K562 (cell line): ENCODE measurements around the gene VPS26A. TPM values are rescaled to one million over a fixed set of nuclear protein-coding genes. Genes with fewer than 3 reads are reported as not detected.

Source experiments
- AFF1 ChIP-seq, 2 experiments: fragments of 450-650 bp; IDR thresholded peaks; 2 replicates each; pipeline ENCODE4 v1.6.1; 2018; ENCODE audit warnings: mild to moderate bottlenecking in 2 of 2, low read depth in 1 of 2; ENCODE audit not compliant: partially characterized antibody in 2 of 2
- C11orf30 ChIP-seq: fragments of 450-650 bp; IDR thresholded peaks from 2 replicates; pipeline ENCODE4 v1.6.1; 2016; ENCODE audit warnings: low read depth, mild to moderate bottlenecking
- CHD1 ChIP-seq: fragments of 200-600 bp; sonication (generic); IDR thresholded peaks from one replicate; pipeline ENCODE4 v1.6.1; 2012; ENCODE audit warnings: mild to moderate bottlenecking, moderate library complexity, low read length, inconsistent platforms
- CLOCK ChIP-seq: fragments of 250-450 bp; sonication (Bioruptor Pico); IDR thresholded peaks from 2 replicates; pipeline ENCODE4 v1.4.0; 2020; ENCODE audit warnings: mild to moderate bottlenecking, moderate library complexity, borderline replicate concordance
- ELF4 ChIP-seq: fragments of 450-650 bp; formaldehyde crosslinking; IDR thresholded peaks from 2 replicates; pipeline ENCODE4 v1.4.0; 2022; ENCODE audit warnings: missing genetic modification characterization
- ETS2 ChIP-seq: IDR thresholded peaks from 2 replicates; pipeline ENCODE4 v1.6.1; 2016; ENCODE audit warnings: borderline replicate concordance, missing genetic modification characterization, mild to moderate bottlenecking, moderate library complexity, missing compliant biosample characterization; ENCODE audit not compliant: poor library complexity, severe bottlenecking
- MED1 ChIP-seq: sonication (generic); formaldehyde crosslinking; IDR thresholded peaks from 2 replicates; pipeline ENCODE4 v1.8.1; 2023; ENCODE audit warnings: missing genetic modification reagents, borderline replicate concordance
- POLR3A ChIP-seq: IDR thresholded peaks from 2 replicates; pipeline ENCODE4 v1.6.1; 2011; ENCODE audit warnings: borderline replicate concordance, mild to moderate bottlenecking, moderate library complexity; ENCODE audit not compliant: insufficient read length, insufficient read depth; ENCODE audit errors: extremely low read depth
- RBFOX2 ChIP-seq: fragments of 200-400 bp; formaldehyde crosslinking; IDR thresholded peaks from 2 replicates; pipeline ENCODE4 v1.6.1; 2017; ENCODE audit warnings: low read depth, mild to moderate bottlenecking, low read length, moderate library complexity
- RHOXF2B ChIP-seq: fragments of 250-450 bp; sonication (Bioruptor Pico); conservative IDR thresholded peaks from 2 replicates; pipeline ENCODE4 v1.5.1; 2021
- SNAPC5 ChIP-seq: fragments of 250-450 bp; sonication (Bioruptor Pico); IDR thresholded peaks from 2 replicates; pipeline ENCODE4 v1.8.0; 2021; ENCODE audit warnings: moderate library complexity, mild to moderate bottlenecking, inconsistent platforms
- STAT6 ChIP-seq: sonication (generic); formaldehyde crosslinking; IDR thresholded peaks from 2 replicates; pipeline ENCODE4 v1.8.1; 2023; ENCODE audit warnings: mild to moderate bottlenecking, missing genetic modification reagents
- TAF7 ChIP-seq: fragments of 450-650 bp; IDR thresholded peaks from 2 replicates; pipeline ENCODE4 v1.6.1; 2016; ENCODE audit warnings: missing genetic modification characterization, missing compliant biosample characterization
- TCF3 ChIP-seq: sonication (generic); formaldehyde crosslinking; IDR thresholded peaks from 2 replicates; pipeline ENCODE4 v1.4.0; 2020; ENCODE audit warnings: mild to moderate bottlenecking, missing genetic modification reagents
- TCF7 ChIP-seq: sonication (generic); IDR thresholded peaks from 2 replicates; pipeline ENCODE4 v1.6.1; 2016; ENCODE audit warnings: antibody characterized with exemption, borderline replicate concordance
- XRCC3 ChIP-seq: fragments of 450-650 bp; IDR thresholded peaks from 2 replicates; pipeline ENCODE4 v1.6.1; 2017; ENCODE audit warnings: mild to moderate bottlenecking, moderate library complexity
- ZBED1 ChIP-seq: IDR thresholded peaks from 2 replicates; pipeline ENCODE4 v1.6.1; 2014
- ZNF668 ChIP-seq: fragments of 250-450 bp; sonication (Bioruptor Pico); IDR thresholded peaks from 2 replicates; pipeline ENCODE4 v1.8.0; 2022; ENCODE audit warnings: mild to moderate bottlenecking, inconsistent platforms
- polyA plus RNA-seq, 8 experiments: library from polyadenylated mRNA; depleted of rRNA in 4 of 8; stranded (reverse) in 5 of 8; unstranded in 3 of 8; fragments of >200 nt; fragmentation: Nextera tagmentation in 2 of 8; fragmentation: Illumina TruSeq in 1 of 8; extraction: Ambion mirVana in 2 of 8; extraction: Trizol in 1 of 8; gene quantifications; 2 replicates each; pipeline versions ENCODE4 v1.2.1 to v1.2.3, GENCODE V29; 2011 to 2014; ENCODE audit warnings: inconsistent platforms in 1 of 8, missing spikeins in 1 of 8
- total RNA-seq, 7 experiments: library from RNA; depleted of rRNA in 6 of 7; stranded (reverse); fragments of >200 nt in 6 of 7; fragmentation: Illumina TruSeq in 2 of 7; extraction: Trizol in 2 of 7; gene quantifications; 2 replicates each; pipeline versions ENCODE4 v1.2.1 to v1.2.3, GENCODE V29; 2011 to 2021; ENCODE audit warnings: low replicate concordance in 1 of 7

The VPS26A gene
- total and polyA plus RNA-seq, 9 of the 15 experiments (the other 6 are each of a cell fraction or from before 2014, with no cell fraction given): 47.1 to 137 (median 69.3) TPM

- TF ChIP-seq STAT6 (CRISPR knock-in tag) (no peak), TCF3 (peak; percentile 53), TCF7 (no peak), RHOXF2B (no peak), RBFOX2 (peak; percentile 44; the same call in 1 of the 2 replicates), ZNF668 (CRISPR knock-in tag) (no peak), POLR3A (no peak), C11orf30 (no peak), CHD1 (no peak), AFF1 (IDR thresholded peaks at IDR 0.05; ENCODE audit: low read depth in 1 of 2, partially characterized antibody in 2 of 2) (peak; percentile 54 to 92), CLOCK (CRISPR knock-in tag) (no peak), ETS2 (tag) (no peak), TAF7 (tag) (no peak), ZBED1 (no peak), SNAPC5 (CRISPR knock-in tag) (no peak), XRCC3 (no peak), ELF4 (peak; percentile 73; the same call in 1 of the 2 replicates), MED1 (CRISPR knock-in tag) (no peak)
Measured at GRCh38 chr10:69217119-69217754, 93.3 kb downstream of the VPS26A start (continued).
